Measurements from ENCODE around the gene CORO2B. TPM values are rescaled to one million over a fixed set of nuclear protein-coding genes. Genes with fewer than 3 reads are reported as not detected.

CORO2B gene
- total and polyA plus RNA-seq, 2 of the 4 experiments (the other 2 are of a cell fraction), result 9.3 to 39.3 TPM

GRCh38 chr15:68775671-68776476, 197.1 kb downstream of the CORO2B start:
- Histone ChIP-seq H3K4me2 (ENCODE audit: low read depth, low read length) (no peak overlapping the region), H4K8ac (ENCODE audit: low read depth in 2 of 2, low read length in 2 of 2) (no peak overlapping the region), H3K9ac (ENCODE audit: low read depth, low read length) (no peak overlapping the region), H3K27me3 (ENCODE audit: control insufficient read depth, insufficient read depth, low read length) (peaks cover 7% of the 10 kb centered on the region), H3K9me1 (ENCODE audit: insufficient read depth, low read length) (no peaks in the 10 kb centered on the region; the same call in 1 of the 2 replicates), H2AFZ (replicated peaks; ENCODE audit: low read length, poor library complexity) (no peak overlapping the region), H2BK120ac (ENCODE audit: low read depth, low read length) (no peak overlapping the region), H3K56ac (ENCODE audit: extremely low read depth, insufficient read depth, low read length) (no peak overlapping the region), H3K18ac (ENCODE audit: low read depth, low read length) (no peak overlapping the region), H3K9me3 (ENCODE audit: control insufficient read depth, insufficient read depth, low read length) (0 out of 2 replicates have a peak, but pooled peaks cover 2% of the 10 kb centered on the region), H3K27ac (ENCODE audit: insufficient read depth, low read length) (no peak overlapping the region), H3K14ac (replicated peaks; ENCODE audit: low read depth, low read length) (no peak overlapping the region), H3K79me1 (ENCODE audit: low read depth in 1 of 2, low read length in 2 of 2) (no peaks in the 10 kb centered on the region), H4K5ac (ENCODE audit: low read depth, low read length) (no peak overlapping the region), H3K23ac (ENCODE audit: low read depth, low read length) (no peak overlapping the region), H2AK5ac (ENCODE audit: low read depth, low read length) (no peak overlapping the region), H2BK5ac (ENCODE audit: low read depth, low read length, poor library complexity, severe bottlenecking) (no peak overlapping the region), H3K36me3 (ENCODE audit: control insufficient read depth, insufficient read depth, low read length) (peaks cover 20% of the 10 kb centered on the region), H2AK9ac (replicated peaks; ENCODE audit: low read depth, low read length, poor library complexity) (no peak overlapping the region), H2BK15ac (ENCODE audit: low read depth, low read length) (no peak overlapping the region), H3K4me1 (ENCODE audit: control insufficient read depth, insufficient read depth, low read length) (no peaks in the 10 kb centered on the region; the same call in 1 of the 2 replicates), H3K4me3 (ENCODE audit: insufficient read depth, low read depth, low read length) (no peak overlapping the region), H4K20me1 (ENCODE audit: insufficient read depth, low read length) (0 out of 2 replicates have a peak, but pooled peaks cover 2% of the 10 kb centered on the region), H2BK20ac (ENCODE audit: low read depth, low read length) (no peak overlapping the region), H4K91ac (ENCODE audit: insufficient read depth, low read depth, low read length) (no peak overlapping the region), H3K4ac (ENCODE audit: low read depth, low read length) (no peak overlapping the region)
- ChIA-PET POLR2A (ENCODE audit: unreplicated experiment) (no interaction called here), CTCF (interaction anchor here (1.2 kb wide), 1 partner anchor 14 kb away, joined by 3 read pairs; no protein-coding TSS in a partner anchor)
- TF ChIP-seq MAZ (IDR thresholded peaks at IDR 0.05; ENCODE audit: borderline replicate concordance, low read depth, low read length) (no peak), CEBPB (IDR thresholded peaks at IDR 0.05; ENCODE audit: low read depth, low read length) (no peak), MAFK (IDR thresholded peaks at IDR 0.05; ENCODE audit: low read depth, low read length) (no peak), RCOR1 (IDR thresholded peaks at IDR 0.05; ENCODE audit: insufficient replicate concordance, low read length) (no peak), POLR2A (IDR thresholded peaks at IDR 0.05; ENCODE audit: low read depth, low read length) (no peak), CTCF (conservative IDR thresholded peaks at IDR 0.05; ENCODE audit: low read depth, low read length) (no peak), SMC3 (IDR thresholded peaks at IDR 0.05; ENCODE audit: low read depth, low read length) (no peak), ELK1 (IDR thresholded peaks at IDR 0.05; ENCODE audit: borderline replicate concordance, low read depth, low read length) (no peak), RAD21 (IDR thresholded peaks at IDR 0.05; ENCODE audit: low read length) (no peak), CHD1 (IDR thresholded peaks at IDR 0.05; ENCODE audit: low read depth, low read length) (no peak), BHLHE40 (IDR thresholded peaks at IDR 0.05; ENCODE audit: low read depth, low read length) (no peak)
- WGBS, 2 experiments (ENCODE audit: extremely low coverage in 2 of 2, insufficient read length in 1 of 2), result 23% methylated on average over 5 of the region's 8 CpGs; no CpG with 5 or more reads in 1 of the 2 experiments
- intact Hi-C loops (cut with micrococcal nuclease), result no loop called here
- in situ Hi-C loops (cut with MboI; ENCODE audit: low sequenced_read_pairs), result no loop called here
- BruUV-seq (replicated peaks), result no TSS peak
- dilution Hi-C loops (cut with HindIII; ENCODE audit: low sequenced_read_pairs, unreplicated experiment), result no loop called here
- no peak for ATAC-seq (ENCODE audit: low read depth)
- DNase-seq, result peak; percentile 24
